Neural cell (in vitro differentiated cells): Measurements from ENCODE around the gene MCC.

Source experiments
- EZH2 ChIP-seq: fragments of 200-600, 300-800 bp; shearing (Covaris generic), sonication (generic); IDR thresholded peaks from 2 replicates; pipeline ENCODE4 v1.6.1; 2014; ENCODE audit warnings: antibody characterized with exemption, low read length, borderline replicate concordance, mild to moderate bottlenecking; ENCODE audit not compliant: insufficient read depth, poor library complexity, severe bottlenecking
- TAF1 ChIP-seq: IDR thresholded peaks from 2 replicates; pipeline ENCODE4 v1.6.1; 2012; ENCODE audit warnings: low read depth
- TF ChIP-seq, protein P1 (sequence below): fragments of 450-650 bp; IDR thresholded peaks from 2 replicates; pipeline ENCODE4 v1.5.1; 2014; ENCODE audit warnings: antibody characterized with exemption, mild to moderate bottlenecking, moderate library complexity; ENCODE audit not compliant: poor library complexity, severe bottlenecking

DNA sequence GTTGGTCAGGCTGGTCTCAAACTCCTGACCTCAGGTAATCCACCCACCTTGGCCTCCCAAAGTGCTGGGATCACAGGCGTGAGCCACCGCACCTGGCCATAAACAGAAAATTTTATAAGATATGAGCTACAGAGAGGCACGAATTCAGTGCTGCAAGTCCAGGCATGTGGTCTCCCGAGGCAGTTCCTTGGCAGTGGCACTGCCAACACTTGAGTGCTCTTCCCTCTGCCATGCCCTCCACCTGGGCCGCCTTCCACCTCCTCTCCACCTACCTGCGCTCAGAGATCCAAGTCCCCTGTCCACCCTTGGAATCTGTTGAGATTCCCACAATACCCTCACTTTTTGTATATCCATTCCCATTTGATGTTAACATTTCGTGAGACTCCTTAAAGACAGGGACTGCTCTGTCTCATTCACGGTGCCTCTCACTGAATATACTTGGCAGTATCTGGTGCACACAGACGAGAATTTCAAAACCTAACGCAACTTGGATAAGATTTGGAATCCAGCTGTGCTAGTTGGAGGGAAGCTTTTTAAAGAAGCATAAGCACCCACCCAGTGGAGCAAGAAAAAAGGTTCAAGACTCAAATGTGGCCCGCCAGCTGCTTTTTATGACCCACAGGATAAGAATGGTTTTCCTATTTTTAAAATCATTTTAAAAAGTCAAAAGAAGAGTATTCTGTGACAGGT, 443.3 kb downstream of the MCC start:
- TF ChIP-seq, protein P1, sequence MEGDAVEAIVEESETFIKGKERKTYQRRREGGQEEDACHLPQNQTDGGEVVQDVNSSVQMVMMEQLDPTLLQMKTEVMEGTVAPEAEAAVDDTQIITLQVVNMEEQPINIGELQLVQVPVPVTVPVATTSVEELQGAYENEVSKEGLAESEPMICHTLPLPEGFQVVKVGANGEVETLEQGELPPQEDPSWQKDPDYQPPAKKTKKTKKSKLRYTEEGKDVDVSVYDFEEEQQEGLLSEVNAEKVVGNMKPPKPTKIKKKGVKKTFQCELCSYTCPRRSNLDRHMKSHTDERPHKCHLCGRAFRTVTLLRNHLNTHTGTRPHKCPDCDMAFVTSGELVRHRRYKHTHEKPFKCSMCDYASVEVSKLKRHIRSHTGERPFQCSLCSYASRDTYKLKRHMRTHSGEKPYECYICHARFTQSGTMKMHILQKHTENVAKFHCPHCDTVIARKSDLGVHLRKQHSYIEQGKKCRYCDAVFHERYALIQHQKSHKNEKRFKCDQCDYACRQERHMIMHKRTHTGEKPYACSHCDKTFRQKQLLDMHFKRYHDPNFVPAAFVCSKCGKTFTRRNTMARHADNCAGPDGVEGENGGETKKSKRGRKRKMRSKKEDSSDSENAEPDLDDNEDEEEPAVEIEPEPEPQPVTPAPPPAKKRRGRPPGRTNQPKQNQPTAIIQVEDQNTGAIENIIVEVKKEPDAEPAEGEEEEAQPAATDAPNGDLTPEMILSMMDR: no peak
- TF ChIP-seq EZH2 (no peak), TAF1 (no peak)
